ENCODE data around the gene RNASEL.

- TF ChIP-seq, protein P1, sequence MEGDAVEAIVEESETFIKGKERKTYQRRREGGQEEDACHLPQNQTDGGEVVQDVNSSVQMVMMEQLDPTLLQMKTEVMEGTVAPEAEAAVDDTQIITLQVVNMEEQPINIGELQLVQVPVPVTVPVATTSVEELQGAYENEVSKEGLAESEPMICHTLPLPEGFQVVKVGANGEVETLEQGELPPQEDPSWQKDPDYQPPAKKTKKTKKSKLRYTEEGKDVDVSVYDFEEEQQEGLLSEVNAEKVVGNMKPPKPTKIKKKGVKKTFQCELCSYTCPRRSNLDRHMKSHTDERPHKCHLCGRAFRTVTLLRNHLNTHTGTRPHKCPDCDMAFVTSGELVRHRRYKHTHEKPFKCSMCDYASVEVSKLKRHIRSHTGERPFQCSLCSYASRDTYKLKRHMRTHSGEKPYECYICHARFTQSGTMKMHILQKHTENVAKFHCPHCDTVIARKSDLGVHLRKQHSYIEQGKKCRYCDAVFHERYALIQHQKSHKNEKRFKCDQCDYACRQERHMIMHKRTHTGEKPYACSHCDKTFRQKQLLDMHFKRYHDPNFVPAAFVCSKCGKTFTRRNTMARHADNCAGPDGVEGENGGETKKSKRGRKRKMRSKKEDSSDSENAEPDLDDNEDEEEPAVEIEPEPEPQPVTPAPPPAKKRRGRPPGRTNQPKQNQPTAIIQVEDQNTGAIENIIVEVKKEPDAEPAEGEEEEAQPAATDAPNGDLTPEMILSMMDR (conservative IDR thresholded peaks at IDR 0.05 in 1 of 2, IDR thresholded peaks at IDR 0.05 in 1 of 2; ENCODE audit: low read depth in 1 of 2, low read length in 2 of 2), result no peak
- TF ChIP-seq EZH2 (IDR thresholded peaks at IDR 0.05; ENCODE audit: low read length, missing control alignments), result peak; percentile 10
These were observed 14.0 kb upstream of the RNASEL start for GRCh38 chr1:182602935-182603645.

All from fibroblast of lung (primary cell).